GM19324 (cell line): Measurements from ENCODE around the gene RPS6KA2.
A peak's percentile ranks its signal among the peaks of the same experiment; 100 is the strongest.
"Not testable (repeated sequence)": the region's sequence is repeated elsewhere in the genome, so short reads cannot be mapped to it uniquely, and the experiment has no call there.

Experiments used
- ATAC-seq: cut with Tn5 transposase; IDR thresholded peaks from one replicate; pipeline ENCODE4 v1.9.1; 2021; ENCODE audit warnings: mild to moderate bottlenecking, moderate library complexity; ENCODE audit not compliant: unreplicated experiment, low FRiP score

RPS6KA2 gene

GRCh38 chr6:166388290-166389004 lies 238.6 kb downstream of the RPS6KA2 start:
- no peak for ATAC-seq

- no peak for ATAC-seq
Observed at GRCh38 chr6:166387642-166388289, 239.3 kb downstream of the RPS6KA2 start.

GRCh38 chr6:166387098-166387497 lies 240.0 kb downstream of the RPS6KA2 start:
- not testable (repeated sequence) for ATAC-seq

- no peak for ATAC-seq
Observed at GRCh38 chr6:166386111-166386510, 240.9 kb downstream of the RPS6KA2 start.

- not testable (repeated sequence) for ATAC-seq
Observed at GRCh38 chr6:166383802-166384363, 243.2 kb downstream of the RPS6KA2 start.

- peak; percentile 97 for ATAC-seq
Observed at GRCh38 chr6:166382933-166383801, 243.9 kb downstream of the RPS6KA2 start, which contains the start of gene MPC1. Gene MPC1 (minus strand): TSS chr6:166382940. CDS start chr6:166382876, 64 bp downstream.

GRCh38 chr6:166382500-166382932 lies 244.5 kb downstream of the RPS6KA2 start:
- peak; percentile 17 for ATAC-seq

- ATAC-seq = peak; percentile 46
Observed at GRCh38 chr6:166381733-166382499, 245.1 kb downstream of the RPS6KA2 start.

GRCh38 chr6:166381381-166381732 lies 245.7 kb downstream of the RPS6KA2 start:
- ATAC-seq = no peak

GRCh38 chr6:166379800-166380199 lies 247.3 kb downstream of the RPS6KA2 start:
- no peak for ATAC-seq

- ATAC-seq = no peak
Observed at GRCh38 chr6:166379103-166379586, 247.9 kb downstream of the RPS6KA2 start.

GRCh38 chr6:166377721-166378120 lies 249.3 kb downstream of the RPS6KA2 start:
- ATAC-seq = no peak

GRCh38 chr6:166375013-166375412 lies 252.0 kb downstream of the RPS6KA2 start:
- ATAC-seq = no peak

GRCh38 chr6:166370489-166370888 lies 256.6 kb downstream of the RPS6KA2 start:
- no peak for ATAC-seq

- ATAC-seq = no peak
Observed at GRCh38 chr6:166369782-166370181, 257.3 kb downstream of the RPS6KA2 start.

- no peak for ATAC-seq
Observed at GRCh38 chr6:166366921-166367320, 260.1 kb downstream of the RPS6KA2 start.

- no peak for ATAC-seq
Observed at GRCh38 chr6:166365806-166366205, 261.2 kb downstream of the RPS6KA2 start.

GRCh38 chr6:166365221-166365620 lies 261.8 kb downstream of the RPS6KA2 start:
- ATAC-seq = no peak

- ATAC-seq = no peak
Observed at GRCh38 chr6:166364456-166364855, 262.6 kb downstream of the RPS6KA2 start.

- ATAC-seq = not testable (repeated sequence)
Observed at GRCh38 chr6:166362427-166362826, 264.6 kb downstream of the RPS6KA2 start.
